ELR (cell line): ENCODE data around the gene FARP1.
"Not testable (repeated sequence)": the region's sequence is repeated elsewhere in the genome, so short reads cannot be mapped to it uniquely, and the experiment has no call there.

Experiments
- DNase-seq: peaks from one replicate; pipeline ENCODE4 v3.0.0-alpha.2; 2015; ENCODE audit warnings: low read depth

The FARP1 gene

DNA sequence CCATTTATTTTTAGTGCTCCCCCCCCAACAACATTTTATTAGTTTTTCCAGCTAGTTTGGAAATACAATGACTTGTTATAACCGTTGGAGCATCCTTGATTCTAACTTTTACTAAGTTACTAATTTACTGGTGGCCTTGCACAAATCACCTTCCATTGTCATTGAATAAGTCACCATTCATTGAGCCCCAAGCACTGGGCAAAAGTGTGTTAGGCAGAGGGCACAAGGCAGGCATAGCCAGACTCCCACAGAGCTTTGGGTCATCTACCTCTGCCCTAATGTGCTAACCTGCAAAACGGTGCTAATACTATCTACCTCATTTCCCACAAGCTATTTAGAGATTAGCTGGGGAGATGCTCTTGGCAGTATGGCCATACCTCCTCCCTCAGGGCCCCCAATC, 120.9 kb downstream of the FARP1 start:
- DNase-seq: no peak

DNA sequence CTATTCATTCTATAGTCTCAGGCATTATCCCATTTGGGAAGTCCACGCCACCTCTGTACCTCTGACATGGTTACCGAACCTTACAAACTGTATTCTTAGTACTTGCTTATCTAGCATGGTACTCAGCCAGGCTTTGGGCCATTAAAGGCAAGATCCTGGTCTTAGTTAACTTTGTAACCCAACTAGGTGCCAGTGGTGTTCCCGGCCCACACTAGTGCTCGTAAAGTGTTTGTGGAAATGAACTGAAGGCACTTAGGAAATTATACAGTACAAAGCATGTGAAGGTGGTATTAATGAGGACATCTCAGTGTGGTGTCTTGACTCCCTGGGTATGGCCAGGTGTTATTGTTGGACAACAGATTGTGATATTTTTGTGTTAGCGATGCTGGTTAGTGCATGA, 122.0 kb downstream of the FARP1 start:
- no peak for DNase-seq

DNA sequence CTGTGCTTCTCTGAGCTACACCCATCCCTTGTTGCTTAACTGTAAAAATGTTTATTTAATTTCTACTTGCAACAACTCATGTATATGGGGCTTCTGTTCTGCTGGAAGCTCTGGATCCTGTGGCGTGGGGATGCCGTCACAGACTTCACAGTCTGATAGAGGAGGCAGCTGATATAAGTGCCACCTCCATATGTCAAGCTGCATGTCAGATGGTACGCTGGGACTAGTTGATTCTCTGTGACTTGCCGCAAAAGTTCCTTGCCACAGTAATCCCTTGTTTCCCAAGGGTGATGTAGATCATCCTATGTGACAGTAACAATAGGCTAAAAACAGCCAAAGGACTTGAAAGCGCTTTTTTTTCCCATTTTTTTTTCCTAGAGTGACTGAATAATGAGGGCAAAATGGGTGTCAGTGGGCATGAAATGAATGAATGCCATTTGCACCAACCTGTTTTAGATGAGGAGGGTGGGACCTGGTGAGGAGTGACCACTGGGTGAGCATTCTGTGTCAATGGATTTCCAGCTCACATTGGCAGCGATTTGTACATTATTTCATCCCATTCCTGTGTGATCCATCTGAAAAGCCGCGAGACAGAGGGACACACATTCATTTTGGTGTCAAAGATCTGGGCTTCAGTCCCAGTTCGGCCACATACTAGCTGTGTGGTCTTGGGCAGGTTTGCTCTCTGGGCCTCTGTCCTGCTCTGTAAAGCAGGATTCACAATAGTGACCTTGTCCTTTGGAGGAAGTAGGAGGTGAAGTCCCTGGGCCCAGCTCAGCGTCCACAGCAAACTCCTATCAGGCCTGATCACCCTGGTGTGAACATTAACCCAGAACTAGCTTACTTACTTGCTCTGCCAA, 123.0 kb downstream of the FARP1 start:
- no peak for DNase-seq

GRCh38 chr13:98267080-98267912, 124.4 kb downstream of the FARP1 start:
- no peak for DNase-seq

- DNase-seq: no peak
Observed at GRCh38 chr13:98269386-98269785, 126.5 kb downstream of the FARP1 start.

DNA sequence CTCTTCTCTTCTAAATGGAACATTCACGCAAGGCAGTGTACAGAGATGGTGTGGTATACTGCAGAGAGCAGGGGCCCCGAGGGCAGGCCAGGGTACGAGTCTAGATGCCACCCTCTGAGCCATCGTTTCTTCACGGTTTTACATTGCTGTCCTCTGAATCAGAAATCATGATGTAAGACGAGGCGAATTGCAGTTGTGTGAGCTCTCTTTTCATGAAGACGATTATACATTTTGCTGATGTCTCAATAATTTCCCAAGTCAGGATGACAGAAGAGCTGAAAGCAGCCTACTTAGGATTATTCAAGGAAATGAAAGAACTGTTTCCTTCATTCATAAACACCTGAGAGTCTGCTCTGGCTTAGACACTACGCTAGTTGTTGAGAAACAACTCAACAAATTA, 127.9 kb downstream of the FARP1 start:
- no peak for DNase-seq

- not testable (repeated sequence) for DNase-seq
Observed at GRCh38 chr13:98271646-98272045, 128.8 kb downstream of the FARP1 start.

- DNase-seq: no peak
Observed at GRCh38 chr13:98272549-98272948, 129.7 kb downstream of the FARP1 start.

- no peak for DNase-seq
Observed at GRCh38 chr13:98273067-98273823, 130.4 kb downstream of the FARP1 start.

- no peak for DNase-seq
Observed at GRCh38 chr13:98273824-98274742, 131.2 kb downstream of the FARP1 start.

- no peak for DNase-seq
Observed at GRCh38 chr13:98274921-98275487, 132.1 kb downstream of the FARP1 start.

- DNase-seq: no peak
Observed at GRCh38 chr13:98275681-98276171, 132.8 kb downstream of the FARP1 start.

- DNase-seq: no peak
Observed at GRCh38 chr13:98276486-98276885, 133.6 kb downstream of the FARP1 start.

- DNase-seq: no peak
Observed at GRCh38 chr13:98278068-98278724, 135.3 kb downstream of the FARP1 start.

DNA sequence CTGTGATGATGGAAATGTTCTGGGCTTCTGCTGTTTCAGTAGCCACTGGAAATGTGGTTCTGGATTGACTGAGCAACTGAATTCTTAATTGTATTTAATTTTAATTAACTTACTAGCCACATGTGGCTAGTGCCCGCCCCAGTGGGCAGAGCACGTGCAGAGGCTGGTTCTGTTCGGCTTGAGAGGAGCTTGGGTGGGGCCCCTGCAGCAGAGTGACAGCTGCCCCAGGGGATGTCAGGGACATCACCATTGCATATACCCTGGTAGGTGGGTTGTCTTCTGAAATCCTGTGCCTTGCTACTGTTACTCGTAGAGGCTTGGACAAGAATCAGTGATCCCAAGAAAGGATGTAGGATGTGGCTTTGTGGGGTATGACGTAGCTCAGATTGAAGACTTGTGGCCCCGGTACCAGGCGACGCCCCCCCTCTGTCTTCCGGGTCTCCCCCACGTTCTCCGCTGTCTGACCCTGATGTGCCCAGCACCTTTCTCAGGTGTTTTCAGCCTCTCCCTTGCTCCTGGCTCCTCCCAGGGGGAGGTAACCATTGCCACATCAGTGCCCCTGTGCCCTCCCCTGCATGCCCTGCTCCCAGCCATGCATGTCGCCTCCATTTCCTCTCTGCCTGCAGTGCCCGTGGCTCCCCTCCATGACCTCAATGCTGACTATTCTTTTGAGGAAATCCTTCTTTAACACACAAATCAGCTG, 136.7 kb downstream of the FARP1 start:
- no peak for DNase-seq

GRCh38 chr13:98280176-98280510, 137.2 kb downstream of the FARP1 start:
- DNase-seq: no peak

DNA sequence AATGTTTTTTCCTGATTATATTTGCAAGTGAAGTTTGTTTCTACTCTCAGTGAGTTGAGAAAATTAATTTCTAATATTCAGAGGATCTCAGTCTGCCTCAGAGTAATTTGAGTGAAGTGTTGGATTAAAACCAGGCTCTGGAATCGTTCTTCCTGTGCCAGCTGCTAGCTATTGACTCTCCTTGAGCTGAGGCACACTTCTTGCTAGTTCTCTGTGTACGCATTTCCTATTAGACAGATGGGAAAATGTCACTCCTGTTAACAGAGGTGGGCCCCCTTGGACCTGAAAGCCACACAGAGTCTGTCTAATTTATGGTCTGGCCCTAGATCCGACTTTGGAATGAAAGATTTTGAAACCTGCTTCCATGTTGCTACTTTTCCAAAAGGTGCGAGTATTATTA, 141.8 kb downstream of the FARP1 start:
- no peak for DNase-seq

DNA sequence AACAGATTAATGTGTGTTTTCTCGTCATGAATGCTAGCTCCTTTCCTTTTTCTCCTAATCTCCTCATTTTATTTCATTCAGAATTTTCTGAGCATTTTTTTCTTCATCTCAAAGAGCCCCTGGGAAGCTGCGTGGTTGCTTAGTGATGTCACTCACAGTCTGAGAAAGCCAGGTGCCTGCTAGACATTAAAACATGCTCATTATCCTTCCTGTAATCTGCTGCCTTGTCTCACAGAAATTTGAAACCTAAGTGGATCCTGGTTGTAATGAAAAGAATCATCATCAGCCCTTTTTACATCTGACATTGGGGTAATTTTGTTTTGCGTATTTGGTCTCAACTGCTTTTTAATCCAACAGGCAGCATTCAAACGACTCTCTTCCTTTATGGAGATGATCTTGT, 142.4 kb downstream of the FARP1 start:
- no peak for DNase-seq

DNA sequence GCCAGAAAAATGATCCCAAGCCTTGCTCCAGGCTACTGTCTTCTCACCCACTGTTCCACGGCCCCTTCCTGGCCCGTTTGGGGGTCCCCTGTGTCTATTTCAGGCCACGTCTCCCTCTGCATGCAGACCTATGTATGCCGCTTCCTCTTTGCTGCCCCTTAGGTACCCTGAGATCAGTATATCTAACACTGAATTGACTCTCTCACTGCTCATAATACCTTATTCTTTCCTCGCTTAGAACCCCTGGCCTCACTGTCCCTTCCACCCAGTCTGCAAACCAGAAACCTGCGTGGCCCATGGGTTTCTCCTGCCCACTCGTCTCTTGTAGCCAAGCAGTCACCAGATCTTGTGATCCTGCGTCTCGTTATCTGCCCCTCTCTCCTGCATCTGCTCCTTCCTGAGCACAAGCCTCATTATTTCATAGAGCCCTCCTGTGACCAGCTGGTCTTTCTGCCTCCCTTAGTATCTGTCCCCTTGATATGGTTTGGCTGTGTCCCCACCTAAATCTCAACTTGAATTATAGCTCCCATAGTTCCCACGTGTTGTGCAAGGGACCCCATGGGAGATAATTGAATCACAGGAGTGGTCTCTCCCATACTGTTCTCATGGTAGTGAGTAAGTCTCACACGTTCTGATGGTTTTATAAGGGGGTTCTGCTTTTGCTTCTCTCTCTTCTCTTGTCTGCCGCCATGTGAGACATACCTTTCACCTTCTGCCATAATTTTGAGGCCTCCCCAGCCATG, 143.1 kb downstream of the FARP1 start:
- DNase-seq: no peak
